ENCODE results near the gene HYI.

The HYI gene

GRCh38 chr1:43435146-43436145, 18.3 kb downstream of the HYI start:
- peak; percentile 29 for DNase-seq (ENCODE audit: low read depth, low spot score)
- no peak for TF ChIP-seq CTCF (IDR thresholded peaks at IDR 0.05; ENCODE audit: low read depth, low read length)
- H3K4me3 ChIP-seq (ENCODE audit: low read depth, low read length) = no peak overlapping the region
- in situ Hi-C loops (cut with HindIII; ENCODE audit: low sequenced_read_pairs) = no loop called here

GRCh38 chr1:43434256-43434655, 19.5 kb downstream of the HYI start:
- in situ Hi-C loops (cut with HindIII; ENCODE audit: low sequenced_read_pairs) = no loop called here
- no peak overlapping the region for H3K4me3 ChIP-seq (ENCODE audit: low read depth, low read length)
- DNase-seq (ENCODE audit: low read depth, low spot score) = no peak
- no peak for TF ChIP-seq CTCF (IDR thresholded peaks at IDR 0.05; ENCODE audit: low read depth, low read length)

- TF ChIP-seq CTCF (IDR thresholded peaks at IDR 0.05; ENCODE audit: low read depth, low read length) = no peak
- in situ Hi-C loops (cut with HindIII; ENCODE audit: low sequenced_read_pairs) = no loop called here
- no peak for DNase-seq (ENCODE audit: low read depth, low spot score)
- no peak overlapping the region for H3K4me3 ChIP-seq (ENCODE audit: low read depth, low read length)
These were observed 20.8 kb downstream of the HYI start for GRCh38 chr1:43432907-43433306.

GRCh38 chr1:43432171-43432860, 21.4 kb downstream of the HYI start:
- in situ Hi-C loops (cut with HindIII; ENCODE audit: low sequenced_read_pairs) = no loop called here
- H3K4me3 ChIP-seq (ENCODE audit: low read depth, low read length) = no peak overlapping the region
- no peak for DNase-seq (ENCODE audit: low read depth, low spot score)
- TF ChIP-seq CTCF (IDR thresholded peaks at IDR 0.05; ENCODE audit: low read depth, low read length) = no peak

- no peak overlapping the region for H3K4me3 ChIP-seq (ENCODE audit: low read depth, low read length)
- no peak for DNase-seq (ENCODE audit: low read depth, low spot score)
- in situ Hi-C loops (cut with HindIII; ENCODE audit: low sequenced_read_pairs) = no loop called here
- no peak for TF ChIP-seq CTCF (IDR thresholded peaks at IDR 0.05; ENCODE audit: low read depth, low read length)
These were observed 22.1 kb downstream of the HYI start for GRCh38 chr1:43431676-43432075.

GRCh38 chr1:43430831-43431230, 22.9 kb downstream of the HYI start:
- no peak for TF ChIP-seq CTCF (IDR thresholded peaks at IDR 0.05; ENCODE audit: low read depth, low read length)
- in situ Hi-C loops (cut with HindIII; ENCODE audit: low sequenced_read_pairs) = no loop called here
- DNase-seq (ENCODE audit: low read depth, low spot score) = no peak
- H3K4me3 ChIP-seq (ENCODE audit: low read depth, low read length) = no peak overlapping the region
